A673 (cell line): Measurements from ENCODE around the gene NPR3. TPM values are rescaled to one million over a fixed set of nuclear protein-coding genes. Genes with fewer than 3 reads are reported as not detected.

Source experiments
- Bru-seq: library from RNA; stranded (reverse); fragments of 400-500 nt; gene quantifications from one replicate; lab custom pipeline; 2021; lab: Mats Ljungman, UMichigan
- BruChase-seq, 2 experiments: library from RNA; stranded (reverse); fragments of 400-500 nt; gene quantifications; one replicate each; lab custom pipeline; 2021; lab: Mats Ljungman, UMichigan
- BruUV-seq: library from RNA; stranded (reverse); fragments of 400-500 nt; replicated peaks from 2 replicates; lab custom pipeline; 2021; lab: Mats Ljungman, UMichigan
- CTCF ChIA-PET: fragments of 300-600 bp; sonication (Branson Sonifier 250); formaldehyde crosslinking; loops from one replicate; lab custom pipeline; 2022; ENCODE audit warnings: antibody characterized with exemption; lab: Charles Lee
- POLR2A ChIA-PET: fragments of 300-600 bp; sonication (Branson Sonifier 250); formaldehyde crosslinking; loops from one replicate; lab custom pipeline; 2022; ENCODE audit warnings: antibody characterized with exemption; ENCODE audit not compliant: low non-redundant PET; lab: Charles Lee
- DNase-seq: peaks from one replicate; pipeline ENCODE4 v3.0.0-alpha.2; 2015; ENCODE audit warnings: low spot score
- H3K27ac ChIP-seq: fragments of 200-600 bp; sonication (generic); 2 replicates; pipeline ENCODE4 v1.5.1; 2016; ENCODE audit warnings: mixed run types, low read depth, mild to moderate bottlenecking, mixed read lengths, antibody characterized with exemption, low read length; ENCODE audit not compliant: poor library complexity, severe bottlenecking
- H3K27me3 ChIP-seq: fragments of 200-600 bp; sonication (generic); replicated peaks from 2 replicates; pipeline ENCODE4 v1.6.1; 2017; ENCODE audit warnings: mixed run types, low read depth, mild to moderate bottlenecking, mixed read lengths, antibody characterized with exemption, low read length; ENCODE audit not compliant: insufficient read depth, poor library complexity
- H3K36me3 ChIP-seq: fragments of 200-600 bp; sonication (generic); 2 replicates; pipeline ENCODE4 v1.6.1; 2016; ENCODE audit warnings: mixed run types, mild to moderate bottlenecking, mixed read lengths, antibody characterized with exemption, low read length; ENCODE audit not compliant: insufficient read depth, poor library complexity, severe bottlenecking
- H3K4me1 ChIP-seq: fragments of 200-600 bp; sonication (generic); 2 replicates; pipeline ENCODE4 v1.6.1; 2017; ENCODE audit warnings: mixed run types, mild to moderate bottlenecking, mixed read lengths, antibody characterized with exemption, low read length; ENCODE audit not compliant: insufficient read depth, poor library complexity, severe bottlenecking
- H3K4me3 ChIP-seq: fragments of 200-600 bp; sonication (generic); 2 replicates; pipeline ENCODE4 v1.5.1; 2016; ENCODE audit warnings: low read depth, mixed run types, mild to moderate bottlenecking, mixed read lengths, low read length; ENCODE audit not compliant: poor library complexity, severe bottlenecking
- H3K9me3 ChIP-seq: fragments of 200-600 bp; sonication (generic); 2 replicates; pipeline ENCODE4 v1.6.1; 2016; ENCODE audit warnings: mixed run types, low read depth, mild to moderate bottlenecking, mixed read lengths, antibody characterized with exemption, low read length; ENCODE audit not compliant: poor library complexity, severe bottlenecking
- EZH2 ChIP-seq: fragments of 200-600 bp; sonication (generic); IDR thresholded peaks from 2 replicates; pipeline ENCODE4 v1.6.1; 2017; ENCODE audit warnings: borderline replicate concordance, low read depth, mild to moderate bottlenecking, mixed read lengths, antibody characterized with exemption, low read length; ENCODE audit not compliant: poor library complexity, severe bottlenecking
- intact Hi-C: fragments of 100-400 bp; cut with micrococcal nuclease; formaldehyde crosslinking; loops from one replicate; pipeline ENCODE4 v1.10.0; 2022; ENCODE audit not compliant: unreplicated experiment
- long read RNA-seq: library from polyadenylated mRNA; stranded (forward); transcript quantifications from one replicate; pipeline ENCODE4 v2.0.0, GENCODE V29; 2022
- total RNA-seq: library from RNA; stranded (reverse); gene quantifications from 2 replicates; pipeline ENCODE4 v1.2.3, GENCODE V29; 2021
- TF ChIP-seq, protein P1 (sequence below): fragments of 300-800, 200-600 bp; sonication (generic); conservative IDR thresholded peaks from 2 replicates; pipeline ENCODE4 v1.5.1; 2017; ENCODE audit warnings: low read depth, mild to moderate bottlenecking, antibody characterized with exemption, low read length, moderate library complexity, mixed read lengths

The NPR3 gene
- total RNA-seq (5.3 and 6.0 TPM in 2 replicates), Bru-seq, nascent RNA (percentile 47 among the genes with signal in this experiment), BruChase-seq, experiment 1, labeled RNA remaining after a 2-hour chase (percentile 51 among the genes with signal in this experiment), BruChase-seq, experiment 2, labeled RNA remaining after a 6-hour chase (percentile 54 among the genes with signal in this experiment)
- long read RNA-seq, full-length matches to known transcripts, result 5 of 8 reads
- long read RNA-seq, partial matches to known transcripts, result 0 of 8 reads
- long read RNA-seq, other reads (novel, unspliced or antisense), result 3 of 8 reads

- intact Hi-C loops, result no loop called here
- POLR2A ChIA-PET, result no interaction called here
- no TSS peak for BruUV-seq
Observed at GRCh38 chr5:32710550-32711361, at the start of gene NPR3. Gene NPR3 (plus strand): TSS chr5:32711321. CDS start chr5:32711777, 456 bp downstream.

GRCh38 chr5:32664523-32664922 is 46.6 kb upstream of the NPR3 start:
- no peaks in the 10 kb centered on the region for H3K4me1 ChIP-seq
- no peaks in the 10 kb centered on the region for H3K27me3 ChIP-seq
- no peaks in the 10 kb centered on the region for H3K9me3 ChIP-seq
- no peak overlapping the region for H3K27ac ChIP-seq
- intact Hi-C loops, result no loop called here
- no peaks in the 10 kb centered on the region for H3K36me3 ChIP-seq
- POLR2A ChIA-PET, result no interaction called here
- H3K4me3 ChIP-seq, result no peak overlapping the region
- BruUV-seq, result no TSS peak
- TF ChIP-seq EZH2, result no peak
- TF ChIP-seq, protein P1, sequence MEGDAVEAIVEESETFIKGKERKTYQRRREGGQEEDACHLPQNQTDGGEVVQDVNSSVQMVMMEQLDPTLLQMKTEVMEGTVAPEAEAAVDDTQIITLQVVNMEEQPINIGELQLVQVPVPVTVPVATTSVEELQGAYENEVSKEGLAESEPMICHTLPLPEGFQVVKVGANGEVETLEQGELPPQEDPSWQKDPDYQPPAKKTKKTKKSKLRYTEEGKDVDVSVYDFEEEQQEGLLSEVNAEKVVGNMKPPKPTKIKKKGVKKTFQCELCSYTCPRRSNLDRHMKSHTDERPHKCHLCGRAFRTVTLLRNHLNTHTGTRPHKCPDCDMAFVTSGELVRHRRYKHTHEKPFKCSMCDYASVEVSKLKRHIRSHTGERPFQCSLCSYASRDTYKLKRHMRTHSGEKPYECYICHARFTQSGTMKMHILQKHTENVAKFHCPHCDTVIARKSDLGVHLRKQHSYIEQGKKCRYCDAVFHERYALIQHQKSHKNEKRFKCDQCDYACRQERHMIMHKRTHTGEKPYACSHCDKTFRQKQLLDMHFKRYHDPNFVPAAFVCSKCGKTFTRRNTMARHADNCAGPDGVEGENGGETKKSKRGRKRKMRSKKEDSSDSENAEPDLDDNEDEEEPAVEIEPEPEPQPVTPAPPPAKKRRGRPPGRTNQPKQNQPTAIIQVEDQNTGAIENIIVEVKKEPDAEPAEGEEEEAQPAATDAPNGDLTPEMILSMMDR, result no peak
- CTCF ChIA-PET, result no interaction called here
- DNase-seq, result no peak

More at GRCh38 chr5:32710550-32711361, at the start of gene NPR3:
- CTCF ChIA-PET, result interaction anchor here (0.9 to 2.4 kb wide), 2 partner anchors 589 kb away, joined by 3 to 6 read pairs; no protein-coding TSS in a partner anchor
- Histone ChIP-seq H3K27me3 (peaks cover 53% of the 10 kb centered on the region), H3K9me3 (no peaks in the 10 kb centered on the region), H3K4me1 (peaks cover 4% of the 10 kb centered on the region), H3K27ac (no peak within 1 kb of the TSS), H3K36me3 (no peaks in the 10 kb centered on the region), H3K4me3 (peak within 1 kb of the TSS; percentile 52)
- DNase-seq, result peak; percentile 49
- no peak for TF ChIP-seq EZH2
- TF ChIP-seq, protein P1, result no peak

DNA sequence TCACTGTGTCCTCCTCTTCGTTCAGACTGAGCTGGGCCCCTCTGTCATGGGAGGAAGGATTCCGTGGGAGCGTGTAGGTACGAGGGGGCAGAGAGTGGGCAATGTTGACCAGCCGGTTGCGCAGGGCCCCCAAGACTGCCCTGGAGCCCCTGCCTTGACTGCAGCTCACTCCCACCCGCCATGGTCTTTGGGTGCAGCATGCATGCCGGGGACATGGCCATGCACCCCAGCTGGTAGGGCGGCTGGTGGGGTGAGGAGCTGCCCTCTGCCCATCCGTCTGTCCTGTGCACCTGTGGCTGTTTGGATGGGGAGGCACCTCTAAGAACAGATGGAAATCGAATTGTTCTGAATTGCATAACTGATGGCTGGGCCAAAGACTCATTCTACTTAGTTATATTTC is 42.6 kb upstream of the NPR3 start:
- POLR2A ChIA-PET, result no interaction called here
- no peak overlapping the region for H3K4me3 ChIP-seq
- no TSS peak for BruUV-seq
- intact Hi-C loops, result no loop called here
- DNase-seq, result no peak
- H3K36me3 ChIP-seq, result no peaks in the 10 kb centered on the region
- no peak for TF ChIP-seq EZH2
- TF ChIP-seq, protein P1, result no peak
- CTCF ChIA-PET, result no interaction called here
- H3K9me3 ChIP-seq, result peaks cover 6% of the 10 kb centered on the region
- no peaks in the 10 kb centered on the region for H3K4me1 ChIP-seq
- no peaks in the 10 kb centered on the region for H3K27me3 ChIP-seq
- no peak overlapping the region for H3K27ac ChIP-seq
